Gastroesophageal sphincter (tissue), 3 donors: ENCODE results near the gene NDFIP1.

Source experiments
- CTCF ChIP-seq, 4 experiments: fragments of 200-600 bp in 2 of 4; fragments of 450-650 bp in 2 of 4; sonication (generic) in 1 of 4; IDR thresholded peaks; one replicate each; pipeline ENCODE4 v1.5.1; 2017 to 2019; ENCODE audit warnings: antibody characterized with exemption in 4 of 4, mild to moderate bottlenecking in 2 of 4, moderate library complexity in 2 of 4
- POLR2A ChIP-seq, 2 donors: fragments of 450-650 bp; IDR thresholded peaks; one replicate each; pipeline ENCODE4 v1.6.1; 2017; ENCODE audit warnings: antibody characterized with exemption in 2 of 2, mild to moderate bottlenecking in 2 of 2, moderate library complexity in 1 of 2

GRCh38 chr5:142107736-142108431 is 695 bp upstream of the NDFIP1 start:
- TF ChIP-seq CTCF (IDR thresholded peaks at IDR 0.05) = no peak
- no peak for TF ChIP-seq POLR2A (IDR thresholded peaks at IDR 0.05)
